ENCODE results near the gene UNK.
"Not testable (repeated sequence)": the region's sequence is repeated elsewhere in the genome, so short reads cannot be mapped to it uniquely, and the experiment has no call there.

The UNK gene

DNA sequence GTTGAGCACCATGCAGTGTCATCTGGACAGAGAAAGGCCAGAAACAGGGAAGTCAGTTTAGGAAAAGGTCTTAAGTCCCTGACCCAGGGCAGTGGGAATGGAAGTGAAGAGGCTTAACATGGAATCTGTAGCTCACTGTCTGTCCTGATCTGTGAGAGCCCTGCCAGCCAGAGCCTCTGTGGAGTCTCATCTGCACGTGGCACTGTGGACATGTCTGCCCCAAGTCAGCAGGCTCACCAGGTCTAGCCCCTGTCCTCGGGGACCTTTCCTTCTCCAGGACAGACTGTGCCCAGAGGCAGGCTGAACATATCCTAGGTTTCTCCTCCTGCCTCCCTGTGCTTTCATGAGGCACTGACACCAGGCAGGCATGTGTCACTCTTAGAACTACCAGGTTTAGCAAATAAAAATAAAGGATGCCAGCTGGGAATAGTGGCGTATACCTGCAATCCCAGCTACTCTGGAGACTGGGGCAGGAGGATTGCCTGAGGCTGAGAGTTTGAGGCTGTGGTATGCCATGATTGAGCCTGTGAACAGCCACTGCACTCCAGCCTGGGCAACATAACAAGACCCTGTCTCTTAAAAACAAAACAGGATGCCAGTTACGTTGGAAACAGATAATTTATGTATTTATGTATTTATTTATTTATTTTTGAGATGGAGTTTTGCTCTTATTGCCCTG, 22.4 kb downstream of the UNK start:
- DNase-seq = no peak

DNA sequence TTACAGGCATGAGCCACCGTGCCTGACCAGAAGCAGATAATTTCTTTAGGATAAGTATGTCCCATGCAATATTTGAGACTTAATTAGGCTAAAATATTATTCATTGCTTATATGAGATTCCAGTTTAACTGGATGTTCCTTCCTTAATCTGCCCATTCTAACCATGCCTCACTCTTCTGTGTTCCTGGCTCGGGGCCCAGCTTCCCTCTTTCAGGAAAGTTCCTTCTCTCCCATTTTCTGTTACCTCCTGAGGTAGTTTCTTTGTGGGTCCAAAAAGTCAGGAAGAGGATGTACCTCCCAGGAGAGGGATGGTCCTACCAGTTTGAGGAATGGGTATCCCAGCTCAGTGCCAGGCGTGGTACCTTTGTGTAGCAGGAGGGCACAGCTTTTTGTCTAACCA, 23.3 kb downstream of the UNK start:
- DNase-seq = no peak

DNA sequence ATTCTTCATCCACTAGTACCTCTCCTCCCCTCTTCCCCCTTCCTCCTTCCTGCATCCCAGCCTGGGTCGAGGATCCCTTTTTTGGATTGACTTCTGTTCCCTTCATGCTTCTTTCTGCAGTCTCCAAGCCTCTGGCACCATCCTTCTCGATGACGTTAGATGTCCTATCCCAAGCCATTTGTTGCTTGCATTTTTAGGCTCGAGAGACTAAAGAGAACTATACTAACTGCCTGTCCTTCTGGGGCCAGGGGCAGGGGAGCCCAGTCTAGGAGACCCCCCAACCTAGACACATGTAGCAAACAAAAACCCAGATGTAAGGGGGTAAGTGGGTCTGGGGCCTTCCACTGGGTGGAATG, 23.9 kb downstream of the UNK start:
- DNase-seq = no peak

DNA sequence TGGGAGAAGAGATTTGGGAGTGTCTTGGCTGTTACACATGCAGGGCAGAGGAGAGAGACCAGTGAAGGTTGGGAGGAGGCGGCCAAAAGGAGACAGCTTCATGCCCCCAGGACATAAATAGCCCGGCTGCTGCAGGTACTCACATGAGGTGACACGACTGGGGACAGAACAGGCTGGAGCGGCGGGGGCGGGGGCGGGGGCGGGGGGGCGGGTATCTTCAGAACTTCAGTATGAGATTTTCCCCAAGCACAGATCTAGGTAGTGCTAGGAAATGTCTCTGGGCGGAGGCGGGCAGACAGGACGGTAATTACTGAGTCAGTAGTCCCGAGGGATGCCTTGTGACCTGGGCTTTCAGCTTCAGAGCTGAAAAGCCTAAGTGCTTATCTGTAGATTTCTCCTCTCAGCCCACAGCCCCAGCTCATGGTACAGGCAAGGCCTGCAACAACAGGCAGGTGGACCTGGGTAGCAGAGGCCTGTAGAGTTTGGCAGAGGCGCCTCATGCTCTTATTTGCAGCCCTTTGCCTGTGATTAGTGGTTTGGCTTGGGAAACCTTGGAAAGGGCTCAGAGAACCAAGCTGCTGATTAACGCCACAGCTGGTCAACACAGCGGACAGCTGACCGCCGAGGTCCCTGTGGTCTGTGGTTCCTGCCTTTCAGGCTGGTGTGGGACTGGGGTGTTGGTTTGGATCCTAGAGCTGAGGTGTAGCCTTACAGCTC, 24.5 kb downstream of the UNK start:
- DNase-seq = no peak

DNA sequence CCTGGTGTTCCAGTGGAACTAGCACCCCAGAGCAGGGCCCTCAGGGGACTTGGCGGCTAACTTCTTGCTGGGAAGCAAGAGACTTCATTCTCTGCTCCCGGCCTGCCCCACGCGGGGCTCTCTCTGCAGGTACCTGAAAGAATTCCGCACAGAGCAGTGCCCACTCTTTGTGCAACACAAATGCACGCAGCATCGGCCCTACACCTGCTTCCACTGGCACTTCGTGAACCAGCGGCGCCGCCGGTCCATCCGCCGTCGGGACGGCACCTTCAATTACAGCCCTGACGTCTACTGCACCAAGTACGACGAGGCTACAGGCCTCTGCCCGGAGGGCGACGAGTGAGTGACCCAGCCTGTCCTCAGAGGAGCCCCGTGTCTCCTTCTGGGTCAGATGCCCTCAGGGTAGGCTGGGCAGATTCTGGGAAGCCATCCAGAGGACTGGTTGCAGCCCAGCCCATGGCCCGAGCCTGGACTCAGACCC, 25.1 kb downstream of the UNK start:
- no peak for DNase-seq

DNA sequence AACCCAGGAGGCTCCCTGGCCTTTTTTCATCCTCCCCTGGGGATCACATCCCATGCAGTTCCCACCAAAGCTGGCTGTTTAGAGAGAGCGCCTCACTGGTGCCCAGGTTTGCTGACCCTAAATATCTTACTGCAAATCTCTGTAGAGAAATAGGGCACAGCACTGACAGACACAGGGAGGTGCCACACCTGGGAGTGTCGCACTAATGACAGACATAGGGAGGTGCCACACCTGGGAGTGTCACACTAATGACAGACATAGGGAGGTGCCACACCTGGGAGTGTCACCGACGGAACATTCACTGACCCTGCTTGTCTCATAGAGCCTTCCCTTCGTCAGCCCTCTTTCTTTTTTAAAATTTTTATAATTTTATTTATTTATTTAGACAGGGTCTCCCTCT, 25.6 kb downstream of the UNK start:
- no peak for DNase-seq

DNA sequence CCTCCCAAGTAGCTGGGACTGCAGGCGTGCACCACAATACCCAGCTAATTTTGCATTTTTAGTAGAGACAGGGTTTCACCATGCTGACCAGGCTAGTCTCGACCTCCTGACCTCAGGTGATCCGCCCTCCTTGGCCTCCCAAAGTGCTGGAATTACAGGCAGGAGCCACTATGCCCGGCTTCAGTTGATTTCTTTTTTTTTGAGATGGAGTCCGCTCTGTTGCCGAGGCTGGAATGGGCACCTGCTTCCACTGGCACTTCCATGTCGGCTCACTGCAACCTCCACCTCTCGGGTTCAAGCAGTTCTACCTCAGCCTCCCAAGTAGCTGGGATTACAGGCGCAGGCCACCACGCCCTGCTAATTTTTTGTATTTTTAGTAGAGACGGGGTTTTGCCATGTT, 26.1 kb downstream of the UNK start:
- DNase-seq = not testable (repeated sequence)

DNA sequence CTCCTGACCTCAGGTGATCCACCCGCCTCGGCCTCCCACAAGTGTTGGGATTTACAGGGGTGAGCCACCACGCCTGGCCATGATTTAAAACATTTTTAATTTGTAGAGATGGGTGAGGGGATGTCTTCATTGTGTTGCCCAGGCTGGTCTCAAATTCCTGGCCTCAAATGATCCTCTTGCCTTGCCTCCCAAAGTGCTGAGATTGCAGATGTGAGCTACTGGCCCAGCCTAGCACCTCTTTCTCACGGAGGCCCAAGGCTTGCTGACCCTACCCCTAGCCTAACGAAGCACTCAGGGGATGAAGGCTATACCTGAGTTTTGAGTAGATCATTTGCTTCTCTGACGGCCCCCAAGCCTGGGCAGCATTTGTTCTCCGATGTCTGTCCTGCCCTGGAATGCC, 26.6 kb downstream of the UNK start:
- no peak for DNase-seq

DNA sequence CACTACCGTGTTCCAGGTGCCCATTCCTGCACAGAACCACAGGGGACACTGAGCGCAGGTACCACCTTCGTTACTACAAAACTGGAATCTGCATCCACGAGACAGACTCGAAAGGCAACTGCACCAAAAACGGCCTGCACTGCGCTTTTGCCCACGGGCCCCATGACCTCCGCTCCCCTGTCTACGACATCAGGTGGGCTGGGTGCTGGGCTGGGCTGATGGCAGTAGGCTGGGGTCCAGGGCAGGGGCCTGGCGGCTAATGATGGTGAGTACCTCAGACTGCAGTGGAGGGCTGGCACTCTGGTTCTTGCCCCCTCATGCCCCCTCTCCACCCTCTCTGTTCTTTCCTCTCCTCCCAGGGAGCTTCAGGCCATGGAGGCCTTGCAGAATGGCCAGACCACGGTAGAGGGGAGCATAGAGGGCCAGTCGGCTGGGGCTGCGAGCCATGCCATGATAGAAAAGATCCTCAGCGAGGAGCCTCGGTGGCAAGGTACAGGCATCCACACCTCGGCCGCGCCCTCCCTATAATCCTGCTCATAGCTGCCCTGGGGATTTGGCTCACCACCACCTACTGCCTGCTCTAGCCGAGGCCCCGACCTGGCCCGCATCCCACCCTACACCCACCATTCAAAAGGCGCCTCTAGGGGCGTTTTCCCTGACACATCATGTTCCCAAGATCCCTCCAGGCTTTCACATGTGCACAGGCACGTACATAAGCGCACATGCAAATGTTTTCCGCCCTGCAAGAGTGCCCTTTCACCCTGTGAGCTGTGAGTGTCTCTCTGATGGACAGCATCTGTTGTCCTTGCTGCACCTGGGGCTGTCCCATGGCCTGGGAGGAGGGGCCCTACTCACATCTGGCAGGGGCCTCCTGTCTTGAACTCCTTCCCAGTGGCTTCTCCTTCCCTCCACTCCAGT, 27.7 kb downstream of the UNK start:
- DNase-seq = no peak

DNA sequence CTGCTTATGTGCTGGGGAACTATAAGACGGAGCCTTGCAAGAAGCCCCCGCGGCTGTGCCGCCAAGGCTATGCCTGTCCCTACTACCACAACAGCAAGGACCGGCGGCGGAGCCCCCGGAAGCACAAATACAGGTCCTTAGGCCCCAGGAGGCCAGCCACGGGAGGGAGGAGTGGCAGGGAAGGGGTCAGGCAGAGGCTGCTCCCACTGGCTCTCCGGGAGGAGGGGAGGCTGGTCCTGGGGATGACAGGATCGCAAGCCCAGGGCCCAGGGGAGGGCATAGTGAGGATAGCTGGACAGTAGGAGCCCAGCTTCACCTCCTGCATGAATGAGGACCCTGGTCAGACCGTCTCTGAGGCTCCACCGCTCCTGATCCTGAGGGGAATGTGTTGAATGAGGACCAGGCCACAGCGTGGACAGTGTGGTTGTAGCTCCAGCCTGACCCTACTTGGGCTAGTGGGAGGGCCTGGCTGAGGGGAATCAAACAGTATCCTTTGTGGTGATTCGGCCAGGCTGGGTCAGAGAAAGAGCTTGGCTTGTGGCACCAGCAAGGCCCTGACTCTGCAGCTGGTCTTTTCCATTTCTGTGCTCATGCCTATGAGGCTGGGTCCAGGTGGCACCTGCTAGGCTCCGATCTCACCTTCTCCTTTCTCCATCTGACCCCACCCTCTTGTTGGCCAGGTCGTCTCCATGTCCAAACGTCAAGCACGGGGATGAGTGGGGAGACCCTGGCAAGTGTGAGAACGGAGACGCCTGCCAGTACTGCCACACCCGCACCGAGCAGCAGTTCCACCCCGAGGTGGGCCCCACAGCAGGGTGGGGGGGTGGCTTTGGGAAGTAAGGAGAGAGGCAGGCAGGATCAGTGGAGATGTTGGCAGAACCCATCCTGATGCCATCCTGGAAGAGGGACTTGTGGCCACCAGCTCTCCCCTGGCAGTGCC, 28.7 kb downstream of the UNK start:
- no peak for DNase-seq

DNA sequence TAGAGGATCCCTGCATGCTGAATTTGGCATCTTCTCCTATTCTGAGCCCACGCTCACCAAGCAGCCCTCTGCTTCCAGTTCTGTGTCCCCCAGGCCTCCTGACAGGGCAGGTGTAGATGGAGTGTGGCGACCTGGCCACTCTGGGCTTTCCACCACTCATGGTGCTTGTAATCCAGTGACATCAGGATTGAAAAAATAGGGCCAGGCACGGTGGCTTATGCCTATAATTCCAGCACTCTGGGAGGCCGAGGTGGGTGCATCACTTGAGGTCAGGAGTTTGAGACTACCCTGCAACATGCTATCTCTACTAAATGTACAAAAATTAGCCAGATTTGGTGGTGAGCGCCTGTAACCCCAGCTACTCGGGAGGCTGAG, 29.4 kb downstream of the UNK start:
- no peak for DNase-seq

DNA sequence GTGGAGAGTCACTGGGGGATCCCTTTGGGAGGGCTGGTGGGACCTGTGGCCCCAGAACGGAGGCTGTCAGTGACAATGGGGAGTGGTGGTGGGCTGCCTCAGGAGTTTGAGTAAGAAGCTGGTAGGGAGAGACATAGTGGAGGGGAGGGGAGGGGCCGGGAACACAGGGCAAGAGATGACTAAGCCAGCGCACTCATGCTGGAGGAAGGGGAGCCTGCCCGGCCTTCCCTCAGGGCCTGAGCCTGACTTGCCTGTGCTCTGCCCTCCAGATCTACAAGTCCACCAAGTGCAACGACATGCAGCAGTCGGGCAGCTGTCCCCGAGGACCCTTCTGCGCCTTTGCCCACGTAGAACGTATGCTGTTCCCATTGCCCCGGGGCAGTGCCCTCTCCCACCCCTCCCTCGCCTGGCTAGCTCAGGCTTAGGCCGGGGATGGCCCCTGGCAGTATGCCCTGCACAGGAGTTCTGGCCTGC, 30.3 kb downstream of the UNK start:
- no peak for DNase-seq

DNA sequence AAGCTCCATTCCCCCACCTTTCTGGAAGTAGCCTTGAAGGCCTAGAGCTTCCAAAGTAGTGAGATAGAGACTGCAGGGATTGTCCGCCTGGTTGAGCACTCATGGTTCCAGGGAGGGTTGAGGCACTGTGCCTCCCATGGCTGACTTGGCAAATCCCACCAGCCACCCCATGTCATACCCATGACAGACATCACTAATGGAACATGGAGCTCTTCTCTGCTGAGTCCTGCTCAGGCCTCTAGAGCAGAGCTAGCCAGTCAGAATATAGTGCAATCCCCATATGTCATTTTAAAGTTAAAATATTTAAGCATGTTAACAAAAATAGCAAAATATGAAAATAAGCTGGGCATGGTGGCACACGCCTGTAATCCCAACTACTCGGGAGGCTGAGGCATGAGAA, 30.8 kb downstream of the UNK start:
- DNase-seq = no peak

DNA sequence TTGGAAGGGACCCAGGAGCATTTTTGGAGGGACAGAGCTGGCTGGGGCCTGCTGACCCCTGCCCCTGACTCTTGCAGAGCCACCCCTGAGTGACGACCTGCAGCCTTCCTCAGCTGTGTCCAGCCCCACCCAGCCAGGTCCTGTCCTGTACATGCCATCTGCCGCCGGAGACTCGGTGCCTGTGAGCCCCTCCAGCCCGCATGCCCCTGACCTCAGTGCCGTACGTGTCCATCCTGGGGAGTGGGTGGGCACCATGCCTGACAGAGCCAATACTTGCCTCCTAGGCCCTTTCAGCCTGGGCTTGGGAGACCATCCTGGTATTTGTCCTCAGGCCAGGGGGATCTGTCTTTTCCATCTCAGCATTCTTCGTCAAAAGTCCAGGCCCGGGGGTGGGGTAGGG, 32.1 kb downstream of the UNK start:
- no peak for DNase-seq

DNA sequence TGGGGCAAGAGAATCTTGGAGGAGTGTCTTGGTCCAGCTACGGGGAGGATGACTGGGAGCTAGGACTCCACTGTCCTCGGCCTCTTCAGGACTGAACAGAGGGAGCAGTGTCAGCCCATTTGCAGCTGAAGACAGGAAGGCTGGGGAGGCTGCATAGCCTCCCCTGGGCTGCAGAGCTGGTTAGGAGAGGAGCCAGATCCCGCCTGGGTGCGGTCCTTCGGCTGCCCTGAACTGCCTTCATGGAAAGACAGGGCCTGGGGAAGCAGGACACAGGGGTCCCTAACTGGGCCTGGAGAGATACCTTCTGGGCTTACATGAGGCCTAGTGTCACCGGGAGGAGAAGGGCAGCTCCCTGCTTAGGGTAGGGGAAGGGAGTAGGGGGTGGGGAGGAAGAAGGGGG, 33.0 kb downstream of the UNK start:
- DNase-seq = no peak

DNA sequence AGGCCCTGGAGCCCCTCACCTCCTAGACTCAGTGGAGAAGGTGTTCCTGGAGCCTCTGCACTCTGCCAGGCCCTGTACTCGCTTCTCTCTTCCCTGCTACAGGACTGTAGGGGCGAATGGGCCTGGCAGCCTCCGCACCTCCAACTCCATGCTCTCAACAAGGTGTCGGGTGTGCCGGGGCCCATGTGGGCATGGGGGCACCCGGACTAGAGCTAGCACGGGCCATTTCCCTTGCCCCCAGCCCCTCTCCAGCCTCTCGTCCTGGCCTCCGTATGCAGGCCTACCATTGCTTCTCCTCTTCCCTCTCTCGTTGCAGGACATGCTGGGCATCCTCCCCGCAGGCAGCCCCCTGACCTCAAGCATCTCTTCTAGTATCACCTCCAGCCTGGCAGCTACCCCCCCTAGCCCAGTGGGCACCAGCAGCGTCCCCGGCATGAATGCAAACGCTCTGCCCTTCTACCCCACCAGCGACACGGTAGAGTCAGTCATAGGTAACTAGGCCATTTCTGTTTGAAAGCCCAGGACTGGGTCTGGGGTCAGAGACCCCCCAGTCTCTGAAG, 33.8 kb downstream of the UNK start:
- no peak for DNase-seq

DNA sequence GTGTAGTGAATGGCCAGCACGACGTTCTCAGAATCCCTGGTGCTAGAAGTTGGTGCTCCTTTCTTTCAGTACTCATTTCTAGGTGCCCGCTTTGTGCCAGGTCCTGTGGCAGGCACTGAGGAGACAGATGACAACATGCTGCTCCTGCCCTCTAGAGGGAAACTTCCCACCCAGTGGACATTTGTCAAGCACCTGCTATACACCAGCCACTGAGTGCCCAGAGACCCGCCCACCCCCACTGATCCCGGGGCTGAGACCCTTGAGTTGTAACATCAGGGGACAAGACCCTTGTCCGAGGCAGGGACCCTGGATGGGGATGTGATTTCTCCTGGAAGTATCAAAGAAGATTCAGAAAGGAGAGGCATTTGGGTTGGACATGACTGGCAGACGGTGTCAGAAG, 34.5 kb downstream of the UNK start:
- DNase-seq = no peak

DNA sequence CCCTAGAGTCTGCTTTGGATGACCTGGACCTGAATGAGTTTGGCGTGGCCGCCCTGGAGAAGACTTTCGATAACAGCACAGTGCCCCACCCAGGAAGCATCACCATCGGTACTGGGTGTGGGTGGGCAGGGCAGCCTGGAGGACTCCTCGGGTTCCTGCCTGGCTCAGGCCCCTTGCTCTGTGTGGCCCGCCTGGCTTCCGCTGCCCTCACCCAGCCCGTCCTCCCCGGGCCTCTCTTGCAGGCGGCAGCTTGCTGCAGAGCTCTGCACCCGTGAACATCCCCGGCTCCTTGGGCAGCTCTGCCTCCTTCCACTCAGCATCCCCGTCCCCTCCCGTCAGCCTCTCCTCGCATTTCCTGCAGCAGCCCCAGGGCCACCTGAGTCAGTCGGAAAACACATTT, 35.1 kb downstream of the UNK start:
- no peak for DNase-seq

DNA sequence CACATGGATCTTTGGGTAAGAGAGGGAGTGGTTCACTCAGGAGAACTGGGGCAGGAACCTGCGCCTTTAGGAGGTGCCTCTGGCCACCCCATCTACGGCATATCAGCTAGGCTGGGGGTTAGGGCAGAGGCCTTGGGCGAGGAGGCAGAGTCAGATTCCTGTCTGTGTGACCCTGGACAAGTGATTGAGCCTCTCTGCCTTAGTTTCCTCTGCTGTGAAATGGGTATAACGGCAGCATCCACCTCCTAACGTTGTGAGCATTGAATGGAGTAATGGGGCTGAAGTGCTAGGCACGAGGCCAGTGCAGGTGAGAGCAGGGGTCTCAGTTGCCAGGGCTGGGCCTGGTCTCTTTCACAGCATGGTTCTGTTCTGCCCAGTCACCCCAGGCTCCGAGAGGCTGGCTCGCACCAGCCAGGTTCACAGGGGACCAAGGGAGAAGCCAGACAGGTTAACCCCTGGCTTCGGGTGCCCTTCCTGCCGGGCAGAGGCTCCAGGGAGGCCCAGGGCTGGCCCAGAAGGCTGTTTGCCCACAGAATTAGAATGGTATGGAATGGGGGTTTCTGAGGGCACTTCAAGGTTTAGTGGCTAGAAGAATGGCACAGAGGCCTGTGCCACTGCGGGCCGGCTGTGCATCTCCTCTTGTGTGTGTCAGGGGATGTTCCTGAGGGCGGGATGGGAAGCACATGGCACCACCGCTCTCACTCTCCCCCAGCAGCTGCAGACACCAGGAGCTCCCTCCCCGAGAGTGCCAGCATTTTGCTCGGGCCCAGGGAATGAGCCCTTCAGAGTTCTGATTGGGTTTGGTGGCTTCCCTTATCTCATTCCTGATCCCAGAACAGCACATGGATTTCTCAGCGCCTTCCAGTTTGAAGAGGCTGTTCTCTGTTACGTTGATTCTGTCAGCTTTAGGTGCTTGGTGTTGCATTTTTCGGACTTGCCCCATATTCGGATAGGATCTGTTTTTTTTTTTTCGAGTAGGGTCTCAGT, 35.8 kb downstream of the UNK start:
- DNase-seq = no peak

DNA sequence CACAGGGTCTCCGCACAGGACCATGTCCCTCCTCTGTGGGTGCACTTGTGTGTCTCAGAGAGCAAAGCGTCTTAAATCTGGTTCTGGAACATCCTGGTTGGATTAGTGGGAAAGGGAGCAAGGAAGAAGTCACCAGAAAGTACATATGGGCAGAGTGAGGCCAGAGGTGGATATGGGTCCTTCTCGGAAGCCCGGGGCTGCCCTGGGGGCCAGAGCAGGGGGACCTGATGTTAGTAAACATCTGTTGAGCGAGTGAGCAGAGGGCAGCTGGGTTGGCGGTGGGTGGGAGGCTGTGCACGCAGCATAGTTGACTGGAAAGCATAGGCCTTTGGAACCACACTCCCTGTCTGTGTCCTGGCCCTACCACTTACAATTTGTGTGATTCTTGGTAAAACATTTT, 36.9 kb downstream of the UNK start:
- no peak for DNase-seq

All from KG1 (cell line).